ENCODE data around the gene GOLPH3.

DNA sequence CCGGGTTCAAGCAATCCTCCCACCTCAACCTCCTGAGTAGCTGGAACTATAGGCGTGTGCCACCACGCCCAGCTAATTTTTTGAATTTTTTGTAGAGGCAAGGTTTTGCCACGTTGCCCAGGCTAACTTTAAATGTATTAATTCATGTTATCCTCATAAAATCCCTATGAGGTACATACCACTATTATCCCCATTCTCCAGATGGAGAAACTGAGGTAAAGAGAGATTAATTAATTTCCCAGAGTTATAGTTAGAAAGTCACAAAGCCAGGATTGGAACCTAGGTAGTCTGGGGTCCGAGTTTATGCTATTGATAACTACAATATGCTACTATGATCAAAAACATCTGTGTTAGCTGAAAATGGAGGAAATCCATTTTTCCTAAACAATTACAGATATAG, 31.9 kb upstream of the GOLPH3 start:
- TF ChIP-seq, protein P1, sequence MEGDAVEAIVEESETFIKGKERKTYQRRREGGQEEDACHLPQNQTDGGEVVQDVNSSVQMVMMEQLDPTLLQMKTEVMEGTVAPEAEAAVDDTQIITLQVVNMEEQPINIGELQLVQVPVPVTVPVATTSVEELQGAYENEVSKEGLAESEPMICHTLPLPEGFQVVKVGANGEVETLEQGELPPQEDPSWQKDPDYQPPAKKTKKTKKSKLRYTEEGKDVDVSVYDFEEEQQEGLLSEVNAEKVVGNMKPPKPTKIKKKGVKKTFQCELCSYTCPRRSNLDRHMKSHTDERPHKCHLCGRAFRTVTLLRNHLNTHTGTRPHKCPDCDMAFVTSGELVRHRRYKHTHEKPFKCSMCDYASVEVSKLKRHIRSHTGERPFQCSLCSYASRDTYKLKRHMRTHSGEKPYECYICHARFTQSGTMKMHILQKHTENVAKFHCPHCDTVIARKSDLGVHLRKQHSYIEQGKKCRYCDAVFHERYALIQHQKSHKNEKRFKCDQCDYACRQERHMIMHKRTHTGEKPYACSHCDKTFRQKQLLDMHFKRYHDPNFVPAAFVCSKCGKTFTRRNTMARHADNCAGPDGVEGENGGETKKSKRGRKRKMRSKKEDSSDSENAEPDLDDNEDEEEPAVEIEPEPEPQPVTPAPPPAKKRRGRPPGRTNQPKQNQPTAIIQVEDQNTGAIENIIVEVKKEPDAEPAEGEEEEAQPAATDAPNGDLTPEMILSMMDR (IDR thresholded peaks at IDR 0.05), result no peak
- no peak for TF ChIP-seq POLR2AphosphoS5 (IDR thresholded peaks at IDR 0.05)
- TF ChIP-seq POLR2A (IDR thresholded peaks at IDR 0.05), result no peak
